WTC11 (cell line): ENCODE results near the gene PPM1E. TPM values are rescaled to one million over a fixed set of nuclear protein-coding genes. Genes with fewer than 3 reads are reported as not detected.

ENCODE experiments used
- ATAC-seq: fragments of 200-7000 bp; cut with Tn5 transposase; 2 replicates; pipeline ENCODE4 v1.10.0; 2021; ENCODE audit warnings: mild to moderate bottlenecking, moderate library complexity
- CTCF ChIA-PET: fragments of 300-600 bp; sonication (Branson Sonifier 250); formaldehyde crosslinking; loops from one replicate; lab custom pipeline; 2021; ENCODE audit warnings: antibody characterized with exemption; lab: Charles Lee
- POLR2A ChIA-PET: fragments of 350-600 bp; sonication (Branson Sonifier 250); formaldehyde crosslinking; loops from one replicate; lab custom pipeline; 2021; ENCODE audit warnings: antibody characterized with exemption; lab: Charles Lee
- DNase-seq: peaks from one replicate; pipeline ENCODE4 v3.0.0; 2021; ENCODE audit warnings: low spot score
- H3K27ac Mint-ChIP-seq: 2 replicates; pipeline ENCODE4 v1.8.0; 2021; ENCODE audit warnings: mixed read lengths
- H3K27me3 Mint-ChIP-seq: 2 replicates; pipeline ENCODE4 v1.8.0; 2021; ENCODE audit warnings: low read depth, mild to moderate bottlenecking, moderate library complexity, mixed read lengths
- H3K36me3 Mint-ChIP-seq: 2 replicates; pipeline ENCODE4 v1.8.0; 2021; ENCODE audit warnings: mixed read lengths
- H3K4me1 Mint-ChIP-seq: 2 replicates; pipeline ENCODE4 v1.8.0; 2022; ENCODE audit warnings: mixed read lengths
- H3K4me3 Mint-ChIP-seq: 2 replicates; pipeline ENCODE4 v1.8.0; 2021; ENCODE audit warnings: mild to moderate bottlenecking, moderate library complexity, mixed read lengths
- H3K9me3 Mint-ChIP-seq: 2 replicates; pipeline ENCODE4 v1.8.0; 2021; ENCODE audit warnings: mixed read lengths
- CTCF ChIP-seq: fragments of 200-600 bp; IDR thresholded peaks from 2 replicates; pipeline ENCODE4 v1.8.0; 2022; ENCODE audit warnings: antibody characterized with exemption
- E2F1 ChIP-seq: sonication (generic); formaldehyde crosslinking; IDR thresholded peaks from 2 replicates; pipeline ENCODE4 v1.8.0; 2022; ENCODE audit warnings: mild to moderate bottlenecking, missing genetic modification reagents
- EMX1 ChIP-seq: fragments of 250-450 bp; sonication (Bioruptor Pico); IDR thresholded peaks from 2 replicates; pipeline ENCODE4 v1.8.0; 2021; ENCODE audit warnings: mild to moderate bottlenecking
- FOXP4 ChIP-seq: sonication (generic); formaldehyde crosslinking; IDR thresholded peaks from 2 replicates; pipeline ENCODE4 v1.8.0; 2022; ENCODE audit warnings: mild to moderate bottlenecking, missing genetic modification reagents
- JUN ChIP-seq: sonication (generic); formaldehyde crosslinking; IDR thresholded peaks from 2 replicates; pipeline ENCODE4 v1.8.0; 2023; ENCODE audit warnings: mild to moderate bottlenecking, missing genetic modification reagents
- MXD4 ChIP-seq: fragments of 250-450 bp; sonication (Bioruptor Pico); IDR thresholded peaks from 2 replicates; pipeline ENCODE4 v1.8.0; 2021; ENCODE audit warnings: mild to moderate bottlenecking, moderate library complexity, borderline replicate concordance
- NFATC4 ChIP-seq: fragments of 250-450 bp; sonication (Bioruptor Pico); IDR thresholded peaks from 2 replicates; pipeline ENCODE4 v1.9.0; 2021; ENCODE audit warnings: mild to moderate bottlenecking
- NFYB ChIP-seq: sonication (generic); formaldehyde crosslinking; conservative IDR thresholded peaks from 2 replicates; pipeline ENCODE4 v1.8.0; 2022; ENCODE audit warnings: low read depth, missing genetic modification reagents
- NR2C2 ChIP-seq: sonication (generic); formaldehyde crosslinking; IDR thresholded peaks from 2 replicates; pipeline ENCODE4 v1.8.0; 2022; ENCODE audit warnings: mild to moderate bottlenecking, missing genetic modification reagents
- NR3C1 ChIP-seq: sonication (generic); formaldehyde crosslinking; conservative IDR thresholded peaks from 2 replicates; pipeline ENCODE4 v1.8.1; 2023; ENCODE audit warnings: low read depth, mild to moderate bottlenecking, missing genetic modification reagents
- OVOL2 ChIP-seq: fragments of 250-450 bp; sonication (Bioruptor Pico); IDR thresholded peaks from 2 replicates; pipeline ENCODE4 v1.9.0; 2021; ENCODE audit warnings: mild to moderate bottlenecking, borderline replicate concordance
- PRRX2 ChIP-seq: fragments of 250-450 bp; sonication (Bioruptor Pico); IDR thresholded peaks from 2 replicates; pipeline ENCODE4 v1.8.0; 2021; ENCODE audit warnings: mild to moderate bottlenecking
- ZNF138 ChIP-seq: sonication (generic); formaldehyde crosslinking; conservative IDR thresholded peaks from 2 replicates; pipeline ENCODE4 v1.8.1; 2022; ENCODE audit warnings: mild to moderate bottlenecking, moderate library complexity, missing genetic modification reagents
- total RNA-seq: library from RNA; stranded (reverse); gene quantifications from 3 replicates; pipeline ENCODE4 v1.2.3, GENCODE V29; 2021
- TF ChIP-seq, protein P1 (sequence below): sonication (generic); formaldehyde crosslinking; IDR thresholded peaks from 2 replicates; pipeline ENCODE4 v1.8.1; 2023; ENCODE audit warnings: mild to moderate bottlenecking, missing genetic modification reagents
- TF ChIP-seq, protein P2 (sequence below): sonication (generic); formaldehyde crosslinking; IDR thresholded peaks from 2 replicates; pipeline ENCODE4 v1.8.1; 2023; ENCODE audit warnings: mild to moderate bottlenecking, missing genetic modification reagents, moderate library complexity
- TF ChIP-seq, protein P3 (sequence below): sonication (generic); formaldehyde crosslinking; IDR thresholded peaks from 2 replicates; pipeline ENCODE4 v1.8.1; 2022; ENCODE audit warnings: mild to moderate bottlenecking, moderate library complexity, missing genetic modification reagents

Gene PPM1E
- total RNA-seq, 1 experiment from 2014 or later = 8.1 TPM

DNA sequence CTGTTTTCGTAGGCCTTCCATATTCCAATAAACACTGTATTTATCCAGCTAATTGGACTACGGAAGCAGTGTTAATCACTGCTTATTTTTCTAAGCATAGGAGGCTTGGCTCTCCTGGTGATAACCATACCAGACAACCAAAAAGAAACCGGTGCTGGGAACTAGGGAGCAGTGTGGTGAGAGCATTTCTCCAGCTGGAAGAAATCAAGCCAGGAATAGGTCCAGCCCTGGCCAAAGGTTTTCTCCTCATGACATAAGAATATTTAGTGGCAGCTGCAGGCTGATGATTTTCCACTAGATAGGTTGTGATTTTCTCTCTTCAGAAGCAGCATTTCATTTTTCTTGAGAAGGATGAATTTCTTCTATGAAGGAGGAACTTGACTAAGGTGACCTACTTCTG lies 209.6 kb downstream of the PPM1E start (continued):
- no peak for TF ChIP-seq MXD4 (CRISPR knock-in tag)
- TF ChIP-seq, protein P1, sequence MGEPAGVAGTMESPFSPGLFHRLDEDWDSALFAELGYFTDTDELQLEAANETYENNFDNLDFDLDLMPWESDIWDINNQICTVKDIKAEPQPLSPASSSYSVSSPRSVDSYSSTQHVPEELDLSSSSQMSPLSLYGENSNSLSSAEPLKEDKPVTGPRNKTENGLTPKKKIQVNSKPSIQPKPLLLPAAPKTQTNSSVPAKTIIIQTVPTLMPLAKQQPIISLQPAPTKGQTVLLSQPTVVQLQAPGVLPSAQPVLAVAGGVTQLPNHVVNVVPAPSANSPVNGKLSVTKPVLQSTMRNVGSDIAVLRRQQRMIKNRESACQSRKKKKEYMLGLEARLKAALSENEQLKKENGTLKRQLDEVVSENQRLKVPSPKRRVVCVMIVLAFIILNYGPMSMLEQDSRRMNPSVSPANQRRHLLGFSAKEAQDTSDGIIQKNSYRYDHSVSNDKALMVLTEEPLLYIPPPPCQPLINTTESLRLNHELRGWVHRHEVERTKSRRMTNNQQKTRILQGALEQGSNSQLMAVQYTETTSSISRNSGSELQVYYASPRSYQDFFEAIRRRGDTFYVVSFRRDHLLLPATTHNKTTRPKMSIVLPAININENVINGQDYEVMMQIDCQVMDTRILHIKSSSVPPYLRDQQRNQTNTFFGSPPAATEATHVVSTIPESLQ (CRISPR knock-in tag) = no peak
- TF ChIP-seq, protein P2, sequence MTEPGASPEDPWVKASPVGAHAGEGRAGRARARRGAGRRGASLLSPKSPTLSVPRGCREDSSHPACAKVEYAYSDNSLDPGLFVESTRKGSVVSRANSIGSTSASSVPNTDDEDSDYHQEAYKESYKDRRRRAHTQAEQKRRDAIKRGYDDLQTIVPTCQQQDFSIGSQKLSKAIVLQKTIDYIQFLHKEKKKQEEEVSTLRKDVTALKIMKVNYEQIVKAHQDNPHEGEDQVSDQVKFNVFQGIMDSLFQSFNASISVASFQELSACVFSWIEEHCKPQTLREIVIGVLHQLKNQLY (CRISPR knock-in tag) = no peak
- TF ChIP-seq OVOL2 (CRISPR knock-in tag) = no peak
- TF ChIP-seq NR2C2 = no peak

DNA sequence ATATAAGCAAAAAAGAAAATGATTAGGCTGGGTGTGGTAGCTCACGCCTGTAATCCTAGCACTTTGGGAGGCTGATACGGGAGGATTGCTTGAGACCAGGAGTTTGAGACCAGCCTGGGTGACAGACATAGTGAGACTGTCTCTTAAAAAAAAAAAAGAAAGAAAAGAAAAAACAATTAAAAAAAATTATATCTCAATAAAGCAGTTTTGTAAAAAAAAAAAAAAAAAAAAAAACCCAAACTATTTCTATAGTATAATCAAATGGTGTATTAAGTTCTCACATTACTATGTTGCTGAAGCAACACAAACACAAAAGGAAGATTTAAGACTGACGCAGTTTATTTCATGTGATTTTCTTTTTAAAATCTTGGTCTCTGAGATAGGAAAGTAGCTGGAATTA lies 210.6 kb downstream of the PPM1E start:
- DNase-seq (no peak), ATAC-seq (no peak)
- TF ChIP-seq ZNF138 (no peak), CTCF (no peak), NR3C1 (no peak), JUN (CRISPR knock-in tag) (no peak), E2F1 (no peak), NFATC4 (CRISPR knock-in tag) (no peak), NFYB (CRISPR knock-in tag) (no peak), EMX1 (CRISPR knock-in tag) (no peak), PRRX2 (CRISPR knock-in tag) (no peak), FOXP4 (no peak)
- TF ChIP-seq, protein P3, sequence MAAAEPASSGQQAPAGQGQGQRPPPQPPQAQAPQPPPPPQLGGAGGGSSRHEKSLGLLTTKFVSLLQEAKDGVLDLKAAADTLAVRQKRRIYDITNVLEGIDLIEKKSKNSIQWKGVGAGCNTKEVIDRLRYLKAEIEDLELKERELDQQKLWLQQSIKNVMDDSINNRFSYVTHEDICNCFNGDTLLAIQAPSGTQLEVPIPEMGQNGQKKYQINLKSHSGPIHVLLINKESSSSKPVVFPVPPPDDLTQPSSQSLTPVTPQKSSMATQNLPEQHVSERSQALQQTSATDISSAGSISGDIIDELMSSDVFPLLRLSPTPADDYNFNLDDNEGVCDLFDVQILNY (CRISPR knock-in tag) = no peak
- TF ChIP-seq, protein P1 (CRISPR knock-in tag) = no peak
- Mint-ChIP-seq H3K27ac (peak overlapping the region; percentile 82; the same call in 1 of the 2 replicates), H3K4me3 (no peak overlapping the region), H3K9me3 (0 out of 2 replicates have a peak, but pooled peaks cover 2% of the 10 kb centered on the region), H3K36me3 (no peaks in the 10 kb centered on the region), H3K27me3 (no peaks in the 10 kb centered on the region), H3K4me1 (peaks cover 37% of the 10 kb centered on the region)
- POLR2A ChIA-PET = no interaction called here
- CTCF ChIA-PET = interaction anchor here (0.7 to 1.9 kb wide), 2 partner anchors 255 to 425 kb away, joined by 5 read pairs; no protein-coding TSS in a partner anchor
